ENCODE measurements around the gene TAF9B.

DNA sequence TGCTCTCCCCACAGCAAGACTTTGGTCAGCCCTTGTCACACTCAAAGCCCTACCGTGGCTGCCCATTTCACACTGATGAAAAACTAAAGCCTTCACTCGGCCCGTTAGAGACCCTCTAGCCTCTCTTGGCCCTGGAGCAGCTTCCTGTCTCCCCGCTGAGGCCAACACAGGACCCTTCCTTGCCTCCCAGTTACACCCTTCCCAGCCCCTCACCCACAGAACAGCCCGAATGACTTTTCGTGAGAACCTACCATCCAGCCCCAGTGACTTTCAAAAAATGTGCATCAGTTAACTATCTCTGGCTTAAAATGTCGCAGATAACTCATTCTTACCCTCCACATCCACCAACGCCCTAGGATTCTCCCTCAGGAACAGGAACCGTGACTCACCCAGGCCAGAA is 756 bp upstream of the TAF9B start:
- TF ChIP-seq POLR2A (IDR thresholded peaks at IDR 0.05): no peak
- TF ChIP-seq, protein P1, sequence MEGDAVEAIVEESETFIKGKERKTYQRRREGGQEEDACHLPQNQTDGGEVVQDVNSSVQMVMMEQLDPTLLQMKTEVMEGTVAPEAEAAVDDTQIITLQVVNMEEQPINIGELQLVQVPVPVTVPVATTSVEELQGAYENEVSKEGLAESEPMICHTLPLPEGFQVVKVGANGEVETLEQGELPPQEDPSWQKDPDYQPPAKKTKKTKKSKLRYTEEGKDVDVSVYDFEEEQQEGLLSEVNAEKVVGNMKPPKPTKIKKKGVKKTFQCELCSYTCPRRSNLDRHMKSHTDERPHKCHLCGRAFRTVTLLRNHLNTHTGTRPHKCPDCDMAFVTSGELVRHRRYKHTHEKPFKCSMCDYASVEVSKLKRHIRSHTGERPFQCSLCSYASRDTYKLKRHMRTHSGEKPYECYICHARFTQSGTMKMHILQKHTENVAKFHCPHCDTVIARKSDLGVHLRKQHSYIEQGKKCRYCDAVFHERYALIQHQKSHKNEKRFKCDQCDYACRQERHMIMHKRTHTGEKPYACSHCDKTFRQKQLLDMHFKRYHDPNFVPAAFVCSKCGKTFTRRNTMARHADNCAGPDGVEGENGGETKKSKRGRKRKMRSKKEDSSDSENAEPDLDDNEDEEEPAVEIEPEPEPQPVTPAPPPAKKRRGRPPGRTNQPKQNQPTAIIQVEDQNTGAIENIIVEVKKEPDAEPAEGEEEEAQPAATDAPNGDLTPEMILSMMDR (IDR thresholded peaks at IDR 0.05): no peak

All from right lobe of liver (tissue), 4 donors.